ENCODE measurements around the gene RBP4. TPM values are rescaled to one million over a fixed set of nuclear protein-coding genes. Genes with fewer than 3 reads are reported as not detected.

RBP4 gene
- total RNA-seq, 1 experiment from 2014 or later, result 2.2 TPM

DNA sequence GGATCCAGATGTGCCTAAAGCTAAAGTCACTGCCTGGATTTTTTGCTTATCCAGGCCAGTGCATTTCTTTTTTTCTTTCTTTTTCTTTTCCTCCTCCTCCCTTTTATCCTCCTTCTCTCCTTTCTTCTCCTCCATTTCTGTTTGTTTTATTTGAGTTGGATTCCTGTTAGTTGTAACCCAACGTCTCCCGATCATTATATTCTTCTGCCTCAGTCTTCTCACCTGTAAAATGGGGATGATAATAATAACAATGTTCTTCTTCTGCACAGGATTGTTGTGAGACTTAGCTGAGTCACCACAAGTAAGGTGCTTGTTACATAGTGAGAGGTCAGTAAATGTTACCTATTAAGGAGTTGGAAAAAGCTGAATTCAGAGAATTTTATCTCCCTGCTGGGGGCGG lies 48.3 kb downstream of the RBP4 start:
- Mint-ChIP-seq H3K36me3 (no peaks in the 10 kb centered on the region), H3K27ac (no peak overlapping the region), H3K4me3 (no peak overlapping the region), H3K27me3 (ENCODE audit: low read depth) (no peaks in the 10 kb centered on the region), H3K4me1 (peaks cover 11% of the 10 kb centered on the region), H3K9me3 (no peaks in the 10 kb centered on the region)
- ChIA-PET CTCF (interaction anchor here (1.2 to 5.5 kb wide), 6 partner anchors 10 to 192 kb away, joined by 3 to 62 read pairs (median 6); no protein-coding TSS in a partner anchor), POLR2A (no interaction called here)
- ATAC-seq, result no peak
- TF ChIP-seq KAT7 (CRISPR knock-in tag; IDR thresholded peaks at IDR 0.05; ENCODE audit: borderline replicate concordance), result no peak
- no peak for DNase-seq (ENCODE audit: low spot score)

GRCh38 chr10:93550606-93551005 lies 50.4 kb downstream of the RBP4 start:
- DNase-seq (ENCODE audit: low spot score) (no peak), ATAC-seq (no peak)
- CTCF ChIA-PET, result interaction anchor here (5.5 kb wide), 1 partner anchor 8 kb away, joined by 62 read pairs; no protein-coding TSS in a partner anchor
- POLR2A ChIA-PET, result no interaction called here
- TF ChIP-seq ATF3 (CRISPR knock-in tag; conservative IDR thresholded peaks at IDR 0.05) (no peak), OVOL2 (CRISPR knock-in tag; IDR thresholded peaks at IDR 0.05; ENCODE audit: borderline replicate concordance) (no peak), TCF7 (CRISPR knock-in tag; IDR thresholded peaks at IDR 0.05; ENCODE audit: low read depth) (no peak), PRDM15 (CRISPR knock-in tag; IDR thresholded peaks at IDR 0.05) (no peak), TEAD1 (CRISPR knock-in tag; IDR thresholded peaks at IDR 0.05) (no peak), ZNF416 (CRISPR knock-in tag; IDR thresholded peaks at IDR 0.05) (no peak), USF1 (CRISPR knock-in tag; IDR thresholded peaks at IDR 0.05) (no peak), ZNF425 (CRISPR knock-in tag; conservative IDR thresholded peaks at IDR 0.05) (no peak), ETV6 (CRISPR knock-in tag; IDR thresholded peaks at IDR 0.05) (no peak)
- TF ChIP-seq, protein P1, sequence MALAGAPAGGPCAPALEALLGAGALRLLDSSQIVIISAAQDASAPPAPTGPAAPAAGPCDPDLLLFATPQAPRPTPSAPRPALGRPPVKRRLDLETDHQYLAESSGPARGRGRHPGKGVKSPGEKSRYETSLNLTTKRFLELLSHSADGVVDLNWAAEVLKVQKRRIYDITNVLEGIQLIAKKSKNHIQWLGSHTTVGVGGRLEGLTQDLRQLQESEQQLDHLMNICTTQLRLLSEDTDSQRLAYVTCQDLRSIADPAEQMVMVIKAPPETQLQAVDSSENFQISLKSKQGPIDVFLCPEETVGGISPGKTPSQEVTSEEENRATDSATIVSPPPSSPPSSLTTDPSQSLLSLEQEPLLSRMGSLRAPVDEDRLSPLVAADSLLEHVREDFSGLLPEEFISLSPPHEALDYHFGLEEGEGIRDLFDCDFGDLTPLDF (CRISPR knock-in tag; IDR thresholded peaks at IDR 0.05), result no peak
- H3K27me3 Mint-ChIP-seq (ENCODE audit: low read depth), result no peaks in the 10 kb centered on the region
- no peak overlapping the region for H3K4me3 Mint-ChIP-seq
- H3K36me3 Mint-ChIP-seq, result no peaks in the 10 kb centered on the region
- H3K27ac Mint-ChIP-seq, result no peak overlapping the region
- H3K4me1 Mint-ChIP-seq, result peaks cover 10% of the 10 kb centered on the region
- no peaks in the 10 kb centered on the region for H3K9me3 Mint-ChIP-seq

DNA sequence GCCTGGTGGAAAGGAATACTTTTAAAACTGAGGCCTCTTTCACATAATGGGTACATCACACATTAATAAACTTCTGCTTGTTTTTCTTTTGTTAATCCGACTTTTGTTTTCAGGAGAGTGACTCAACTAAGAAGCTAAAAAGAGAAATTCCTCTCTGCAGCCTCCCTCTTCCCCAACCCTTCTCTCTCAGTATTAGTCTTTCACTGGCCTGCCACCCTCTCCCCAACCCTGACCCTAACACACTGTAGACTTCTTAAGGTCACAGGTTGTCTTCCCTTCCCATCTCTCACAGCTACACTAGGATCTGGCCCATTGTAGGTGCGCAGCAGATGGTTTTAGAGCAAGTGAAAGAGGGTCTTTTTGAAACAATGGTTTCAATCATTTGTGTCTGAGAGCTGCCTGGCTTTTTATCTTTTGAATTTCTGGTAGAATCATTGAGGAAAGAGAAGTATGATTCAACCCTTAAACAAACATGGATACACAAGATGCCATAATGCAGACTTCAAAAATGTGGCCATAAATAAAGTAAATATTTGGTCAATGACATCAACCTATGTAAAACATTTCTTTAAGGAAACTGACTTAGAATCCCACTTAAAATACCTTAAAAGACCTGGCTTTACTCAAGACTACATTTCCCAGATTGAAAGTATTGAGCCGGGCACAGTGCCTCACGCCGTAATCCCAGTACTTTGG lies 52.5 kb downstream of the RBP4 start:
- Mint-ChIP-seq H3K9me3 (no peaks in the 10 kb centered on the region), H3K4me3 (no peak overlapping the region), H3K27me3 (ENCODE audit: low read depth) (no peaks in the 10 kb centered on the region; the same call in 1 of the 2 replicates), H3K27ac (no peak overlapping the region), H3K4me1 (0 out of 2 replicates have a peak, but pooled peaks cover 2% of the 10 kb centered on the region), H3K36me3 (no peaks in the 10 kb centered on the region)
- DNase-seq (ENCODE audit: low spot score) (no peak), ATAC-seq (no peak)
- TF ChIP-seq PRRX2 (CRISPR knock-in tag; IDR thresholded peaks at IDR 0.05) (no peak), JAZF1 (CRISPR knock-in tag; IDR thresholded peaks at IDR 0.05) (no peak), IRF2 (CRISPR knock-in tag; IDR thresholded peaks at IDR 0.05; ENCODE audit: borderline replicate concordance, low read depth) (no peak), ETV6 (CRISPR knock-in tag; IDR thresholded peaks at IDR 0.05) (no peak)
- TF ChIP-seq, protein P2, sequence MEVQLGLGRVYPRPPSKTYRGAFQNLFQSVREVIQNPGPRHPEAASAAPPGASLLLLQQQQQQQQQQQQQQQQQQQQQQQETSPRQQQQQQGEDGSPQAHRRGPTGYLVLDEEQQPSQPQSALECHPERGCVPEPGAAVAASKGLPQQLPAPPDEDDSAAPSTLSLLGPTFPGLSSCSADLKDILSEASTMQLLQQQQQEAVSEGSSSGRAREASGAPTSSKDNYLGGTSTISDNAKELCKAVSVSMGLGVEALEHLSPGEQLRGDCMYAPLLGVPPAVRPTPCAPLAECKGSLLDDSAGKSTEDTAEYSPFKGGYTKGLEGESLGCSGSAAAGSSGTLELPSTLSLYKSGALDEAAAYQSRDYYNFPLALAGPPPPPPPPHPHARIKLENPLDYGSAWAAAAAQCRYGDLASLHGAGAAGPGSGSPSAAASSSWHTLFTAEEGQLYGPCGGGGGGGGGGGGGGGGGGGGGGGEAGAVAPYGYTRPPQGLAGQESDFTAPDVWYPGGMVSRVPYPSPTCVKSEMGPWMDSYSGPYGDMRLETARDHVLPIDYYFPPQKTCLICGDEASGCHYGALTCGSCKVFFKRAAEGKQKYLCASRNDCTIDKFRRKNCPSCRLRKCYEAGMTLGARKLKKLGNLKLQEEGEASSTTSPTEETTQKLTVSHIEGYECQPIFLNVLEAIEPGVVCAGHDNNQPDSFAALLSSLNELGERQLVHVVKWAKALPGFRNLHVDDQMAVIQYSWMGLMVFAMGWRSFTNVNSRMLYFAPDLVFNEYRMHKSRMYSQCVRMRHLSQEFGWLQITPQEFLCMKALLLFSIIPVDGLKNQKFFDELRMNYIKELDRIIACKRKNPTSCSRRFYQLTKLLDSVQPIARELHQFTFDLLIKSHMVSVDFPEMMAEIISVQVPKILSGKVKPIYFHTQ (CRISPR knock-in tag; IDR thresholded peaks at IDR 0.05), result no peak
- TF ChIP-seq, protein P1 (CRISPR knock-in tag; IDR thresholded peaks at IDR 0.05), result no peak
- CTCF ChIA-PET, result no interaction called here
- POLR2A ChIA-PET, result no interaction called here
